ENCODE data around the gene MB21D2. TPM values are rescaled to one million over a fixed set of nuclear protein-coding genes. Genes with fewer than 3 reads are reported as not detected.
A peak's percentile ranks its signal among the peaks of the same experiment; 100 is the strongest.
"Not testable (repeated sequence)": the region's sequence is repeated elsewhere in the genome, so short reads cannot be mapped to it uniquely, and the experiment has no call there.

MB21D2 gene
- total RNA-seq, 1 donor from 2014 or later, result 11.0 TPM

GRCh38 chr3:192795021-192795420 is 122.6 kb downstream of the MB21D2 start:
- Histone ChIP-seq H4K20me1 (ENCODE audit: insufficient read depth, low read length) (peaks cover 18% of the 10 kb centered on the region), H3K9ac (ENCODE audit: low read length) (no peak overlapping the region), H3K27me3 (ENCODE audit: insufficient read depth, low read length) (no peaks in the 10 kb centered on the region), H3K27ac (ENCODE audit: low read depth, low read length) (no peak overlapping the region), H3K4me2 (ENCODE audit: low read length) (peak overlapping the region; percentile 69), H3K36me3 (ENCODE audit: insufficient read depth, low read length) (peaks cover 10% of the 10 kb centered on the region), H3K4me1 (ENCODE audit: insufficient read depth, low read length) (peaks cover 5% of the 10 kb centered on the region), H3K9me3 (ENCODE audit: insufficient read depth, low read depth, low read length) (no peaks in the 10 kb centered on the region), H2AFZ (ENCODE audit: low read depth, low read length) (no peak overlapping the region), H3K79me2 (ENCODE audit: insufficient read depth, low read length) (peaks cover 13% of the 10 kb centered on the region), H3K4me3 (ENCODE audit: insufficient read depth, low read depth, low read length) (no peak overlapping the region)
- Mint-ChIP-seq H3K4me3 (ENCODE audit: unreplicated experiment) (no peak overlapping the region), H3K36me3 (ENCODE audit: low read depth, unreplicated experiment) (peaks cover 12% of the 10 kb centered on the region), H3K9me3 (ENCODE audit: unreplicated experiment) (no peaks in the 10 kb centered on the region), H3K27me3 (ENCODE audit: low read depth, unreplicated experiment) (no peaks in the 10 kb centered on the region), H3K4me1 (ENCODE audit: low read depth, unreplicated experiment) (no peaks in the 10 kb centered on the region), H3K27ac (ENCODE audit: unreplicated experiment) (no peak overlapping the region)
- DNase-seq (ENCODE audit: low read depth) (peak; percentile 73), FAIRE-seq (no peak)
- no peak for TF ChIP-seq EZH2 (IDR thresholded peaks at IDR 0.05; ENCODE audit: insufficient read depth, low read length)

- no peak overlapping the region for H3K9ac ChIP-seq (ENCODE audit: low read length)
- Mint-ChIP-seq H3K4me1 (ENCODE audit: low read depth, unreplicated experiment) (no peaks in the 10 kb centered on the region), H3K36me3 (ENCODE audit: low read depth, unreplicated experiment) (peaks cover 12% of the 10 kb centered on the region), H3K27ac (ENCODE audit: unreplicated experiment) (no peak overlapping the region), H3K9me3 (ENCODE audit: unreplicated experiment) (peaks cover 2% of the 10 kb centered on the region), H3K27me3 (ENCODE audit: low read depth, unreplicated experiment) (no peaks in the 10 kb centered on the region), H3K4me3 (ENCODE audit: unreplicated experiment) (no peak overlapping the region)
- H3K4me2 ChIP-seq (ENCODE audit: low read length), result peak overlapping the region; percentile 69
- no peak for TF ChIP-seq CTCF (IDR thresholded peaks at IDR 0.05; ENCODE audit: insufficient read depth, low read depth, low read length)
- TF ChIP-seq EZH2 (IDR thresholded peaks at IDR 0.05; ENCODE audit: insufficient read depth, low read length), result no peak
- no peak overlapping the region for H2AFZ ChIP-seq (ENCODE audit: low read depth, low read length)
- no peaks in the 10 kb centered on the region for H3K9me3 ChIP-seq (ENCODE audit: insufficient read depth, low read depth, low read length)
- no peak for FAIRE-seq
- DNase-seq (ENCODE audit: low read depth), result peak; percentile 25
- no peaks in the 10 kb centered on the region for H3K27me3 ChIP-seq (ENCODE audit: insufficient read depth, low read length)
- peaks cover 9% of the 10 kb centered on the region for H3K79me2 ChIP-seq (ENCODE audit: insufficient read depth, low read length)
- peak overlapping the region; percentile 21 for H3K27ac ChIP-seq (ENCODE audit: low read depth, low read length)
- H3K36me3 ChIP-seq (ENCODE audit: insufficient read depth, low read length), result peaks cover 8% of the 10 kb centered on the region
- H3K4me1 ChIP-seq (ENCODE audit: insufficient read depth, low read length), result peaks cover 5% of the 10 kb centered on the region
- no peak overlapping the region for H3K4me3 ChIP-seq (ENCODE audit: insufficient read depth, low read depth, low read length)
- H4K20me1 ChIP-seq (ENCODE audit: insufficient read depth, low read length), result peaks cover 10% of the 10 kb centered on the region
Measured at GRCh38 chr3:192794216-192794615, 123.4 kb downstream of the MB21D2 start.

- H3K36me3 Mint-ChIP-seq (ENCODE audit: low read depth, unreplicated experiment); H3K4me3 Mint-ChIP-seq (ENCODE audit: unreplicated experiment); H4K20me1 ChIP-seq (ENCODE audit: insufficient read depth, low read length); H3K4me1 ChIP-seq (ENCODE audit: insufficient read depth, low read length); H3K4me3 ChIP-seq (ENCODE audit: insufficient read depth, low read depth, low read length); H3K9me3 ChIP-seq (ENCODE audit: insufficient read depth, low read depth, low read length); DNase-seq (ENCODE audit: low read depth); H3K27ac ChIP-seq (ENCODE audit: low read depth, low read length); H3K4me2 ChIP-seq (ENCODE audit: low read length); H3K9ac ChIP-seq (ENCODE audit: low read length); H3K79me2 ChIP-seq (ENCODE audit: insufficient read depth, low read length); H3K27me3 ChIP-seq (ENCODE audit: insufficient read depth, low read length); H3K9me3 Mint-ChIP-seq (ENCODE audit: unreplicated experiment); H3K4me1 Mint-ChIP-seq (ENCODE audit: low read depth, unreplicated experiment); H3K36me3 ChIP-seq (ENCODE audit: insufficient read depth, low read length); H3K27me3 Mint-ChIP-seq (ENCODE audit: low read depth, unreplicated experiment); H3K27ac Mint-ChIP-seq (ENCODE audit: unreplicated experiment); H2AFZ ChIP-seq (ENCODE audit: low read depth, low read length); FAIRE-seq: not testable (repeated sequence)
Measured at GRCh38 chr3:192788816-192789515, 128.7 kb downstream of the MB21D2 start.
